HEK293 (cell line): Measurements from ENCODE around the gene RNF146.

Source experiments
- CTCF ChIA-PET: fragments of 350-600 bp; formaldehyde crosslinking; extraction: SDS; loops from one replicate; lab custom pipeline; 2021; ENCODE audit warnings: antibody characterized with exemption; lab: Yijun Ruan, JAX
- POLR2A ChIA-PET: fragments of 300-600 bp; formaldehyde crosslinking; extraction: SDS; loops from one replicate; lab custom pipeline; 2020; ENCODE audit warnings: antibody characterized with exemption, inconsistent platforms; lab: Yijun Ruan, JAX
- H3K27ac ChIP-seq: fragments of 200-500 bp; sonication (Bioruptor generic); 2 replicates; pipeline ENCODE4 v1.5.1; 2014; ENCODE audit warnings: low read depth, low read length, control low read depth, inconsistent platforms; ENCODE audit errors: extremely low read depth
- H3K36me3 ChIP-seq, 2 experiments: fragments of 200-500 bp in 1 of 2; sonication (Bioruptor generic) in 1 of 2; 1 replicate in 1 of 2; 2 replicates in 1 of 2; pipeline ENCODE4 v1.5.1; 2014 to 2017; ENCODE audit warnings: inconsistent platforms in 2 of 2, low read length in 2 of 2; ENCODE audit not compliant: control insufficient read depth in 2 of 2, insufficient read depth in 1 of 2
- H3K4me1 ChIP-seq: fragments of 200-500 bp; sonication (Bioruptor generic); 2 replicates; pipeline ENCODE4 v1.5.1; 2014; ENCODE audit warnings: mild to moderate bottlenecking, low read length, inconsistent platforms; ENCODE audit not compliant: control insufficient read depth, insufficient read depth
- H3K4me3 ChIP-seq: 2 replicates; pipeline ENCODE4 v1.5.1; 2011; ENCODE audit warnings: low read depth, mild to moderate bottlenecking, control low read depth, low read length, moderate library complexity
- H3K9me3 ChIP-seq: fragments of 200-500 bp; sonication (Bioruptor generic); 2 replicates; pipeline ENCODE4 v1.5.1; 2014; ENCODE audit warnings: low read depth, low read length, inconsistent platforms; ENCODE audit not compliant: control insufficient read depth, insufficient read depth
- BCL11B ChIP-seq: fragments of 450-650 bp; formaldehyde crosslinking; IDR thresholded peaks from 2 replicates; pipeline ENCODE4 v1.5.1; 2016; ENCODE audit warnings: low read depth, missing biosample characterization, missing genetic modification characterization
- FEZF1 ChIP-seq: fragments of 450-650 bp; formaldehyde crosslinking; IDR thresholded peaks from 2 replicates; pipeline ENCODE4 v1.5.1; 2016; ENCODE audit warnings: missing biosample characterization, missing genetic modification characterization
- KLF1 ChIP-seq: fragments of 450-650 bp; formaldehyde crosslinking; IDR thresholded peaks from 2 replicates; pipeline ENCODE4 v1.5.1; 2016; ENCODE audit warnings: missing biosample characterization, missing genetic modification characterization
- MYNN ChIP-seq: fragments of 450-650 bp; formaldehyde crosslinking; IDR thresholded peaks from 2 replicates; pipeline ENCODE4 v1.5.1; 2016; ENCODE audit warnings: missing biosample characterization, missing genetic modification characterization, borderline replicate concordance
- TRIM28 ChIP-seq: IDR thresholded peaks from 2 replicates; pipeline ENCODE4 v1.6.1; 2011; ENCODE audit warnings: low read length, control low read depth, borderline replicate concordance
- ZBTB7A ChIP-seq: fragments of 450-650 bp; formaldehyde crosslinking; IDR thresholded peaks from 2 replicates; pipeline ENCODE4 v1.5.1; 2016; ENCODE audit warnings: low read depth, missing biosample characterization, missing genetic modification characterization
- ZNF138 ChIP-seq: fragments of 450-650 bp; formaldehyde crosslinking; IDR thresholded peaks from 2 replicates; pipeline ENCODE4 v1.5.1; 2016; ENCODE audit warnings: missing biosample characterization, missing genetic modification characterization, borderline replicate concordance
- ZNF19 ChIP-seq: fragments of 450-650 bp; formaldehyde crosslinking; IDR thresholded peaks from 2 replicates; pipeline ENCODE4; 2016; ENCODE audit warnings: missing biosample characterization, missing genetic modification characterization, low read depth
- ZNF2 ChIP-seq: fragments of 450-650 bp; formaldehyde crosslinking; IDR thresholded peaks from 2 replicates; pipeline ENCODE4 v1.5.1; 2016; ENCODE audit warnings: missing biosample characterization, missing genetic modification characterization
- ZNF274 ChIP-seq, 2 experiments: fragments of 200-500 bp in 1 of 2; fragments of 450-650 bp in 1 of 2; sonication (Bioruptor generic) in 1 of 2; formaldehyde crosslinking in 1 of 2; IDR thresholded peaks; 2 replicates each; pipeline versions ENCODE4 v1.5.1 to v1.6.1; 2014 to 2016; ENCODE audit warnings: borderline replicate concordance in 1 of 2, inconsistent platforms in 1 of 2, low read length in 1 of 2, missing biosample characterization in 1 of 2, missing genetic modification characterization in 1 of 2
- ZNF311 ChIP-seq: fragments of 450-650 bp; formaldehyde crosslinking; IDR thresholded peaks from 2 replicates; pipeline ENCODE4 v1.5.1; 2017; ENCODE audit warnings: missing biosample characterization, missing genetic modification characterization, borderline replicate concordance
- ZNF341 ChIP-seq: fragments of 450-650 bp; formaldehyde crosslinking; IDR thresholded peaks from 2 replicates; pipeline ENCODE4; 2016; ENCODE audit warnings: low read depth, missing biosample characterization, missing genetic modification characterization
- ZNF510 ChIP-seq: fragments of 450-650 bp; formaldehyde crosslinking; IDR thresholded peaks from 2 replicates; pipeline ENCODE4 v1.5.1; 2018; ENCODE audit warnings: mild to moderate bottlenecking, missing genetic modification characterization, missing biosample characterization; ENCODE audit not compliant: insufficient replicate concordance
- ZNF521 ChIP-seq: fragments of 450-650 bp; formaldehyde crosslinking; IDR thresholded peaks from 2 replicates; pipeline ENCODE4 v1.5.1; 2017; ENCODE audit warnings: missing biosample characterization, mild to moderate bottlenecking, missing genetic modification characterization
- ZNF529 ChIP-seq: fragments of 450-650 bp; formaldehyde crosslinking; IDR thresholded peaks from 2 replicates; pipeline ENCODE4 v1.5.1; 2017; ENCODE audit warnings: missing genetic modification characterization, missing biosample characterization; ENCODE audit not compliant: insufficient replicate concordance
- ZNF747 ChIP-seq: fragments of 450-650 bp; formaldehyde crosslinking; IDR thresholded peaks from 2 replicates; pipeline ENCODE4 v1.5.1; 2016; ENCODE audit warnings: missing biosample characterization, missing genetic modification characterization
- ZNF768 ChIP-seq: fragments of 450-650 bp; formaldehyde crosslinking; IDR thresholded peaks from 2 replicates; pipeline ENCODE4 v1.5.1; 2018; ENCODE audit warnings: missing biosample characterization, mild to moderate bottlenecking, missing genetic modification characterization
- ZNF776 ChIP-seq: fragments of 450-650 bp; formaldehyde crosslinking; IDR thresholded peaks from 2 replicates; pipeline ENCODE4 v1.5.0; 2017; ENCODE audit warnings: missing biosample characterization, missing genetic modification characterization, borderline replicate concordance
- ZNF830 ChIP-seq: fragments of 450-650 bp; IDR thresholded peaks from 2 replicates; pipeline ENCODE4 v1.5.0; 2018; ENCODE audit warnings: missing biosample characterization, missing genetic modification characterization, low read depth, mild to moderate bottlenecking, moderate library complexity
- TF ChIP-seq, protein P1 (sequence below): fragments of 450-650 bp; formaldehyde crosslinking; IDR thresholded peaks from 2 replicates; pipeline ENCODE4 v1.5.1; 2016; ENCODE audit warnings: missing biosample characterization, missing genetic modification characterization
- TF ChIP-seq, protein P2 (sequence below): fragments of 450-650 bp; formaldehyde crosslinking; IDR thresholded peaks from 2 replicates; pipeline ENCODE4 v1.5.1; 2016; ENCODE audit warnings: missing biosample characterization, missing genetic modification characterization

The RNF146 gene

DNA sequence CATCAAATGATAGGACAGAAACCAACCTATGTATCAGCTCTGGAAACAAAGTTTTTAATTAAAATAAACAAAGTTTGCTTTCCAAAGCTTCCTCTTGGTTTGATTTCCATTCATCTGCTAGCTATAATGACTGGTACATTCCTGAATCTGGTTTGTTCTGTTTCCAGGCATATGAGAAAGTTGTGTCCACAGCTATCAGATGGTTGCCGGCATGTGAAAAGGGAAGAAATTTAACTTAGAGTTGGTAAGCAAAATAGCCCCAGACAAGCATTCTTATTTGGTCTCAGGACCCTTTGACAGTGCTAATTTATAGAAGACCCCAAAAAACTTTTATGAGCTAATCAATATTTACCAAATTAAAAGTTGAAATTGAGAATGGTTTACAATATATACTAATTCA lies 3.8 kb upstream of the RNF146 start:
- H3K9me3 ChIP-seq: no peaks in the 10 kb centered on the region
- no peaks in the 10 kb centered on the region for H3K4me1 ChIP-seq
- TF ChIP-seq ZNF341: no peak
- TF ChIP-seq, protein P1, sequence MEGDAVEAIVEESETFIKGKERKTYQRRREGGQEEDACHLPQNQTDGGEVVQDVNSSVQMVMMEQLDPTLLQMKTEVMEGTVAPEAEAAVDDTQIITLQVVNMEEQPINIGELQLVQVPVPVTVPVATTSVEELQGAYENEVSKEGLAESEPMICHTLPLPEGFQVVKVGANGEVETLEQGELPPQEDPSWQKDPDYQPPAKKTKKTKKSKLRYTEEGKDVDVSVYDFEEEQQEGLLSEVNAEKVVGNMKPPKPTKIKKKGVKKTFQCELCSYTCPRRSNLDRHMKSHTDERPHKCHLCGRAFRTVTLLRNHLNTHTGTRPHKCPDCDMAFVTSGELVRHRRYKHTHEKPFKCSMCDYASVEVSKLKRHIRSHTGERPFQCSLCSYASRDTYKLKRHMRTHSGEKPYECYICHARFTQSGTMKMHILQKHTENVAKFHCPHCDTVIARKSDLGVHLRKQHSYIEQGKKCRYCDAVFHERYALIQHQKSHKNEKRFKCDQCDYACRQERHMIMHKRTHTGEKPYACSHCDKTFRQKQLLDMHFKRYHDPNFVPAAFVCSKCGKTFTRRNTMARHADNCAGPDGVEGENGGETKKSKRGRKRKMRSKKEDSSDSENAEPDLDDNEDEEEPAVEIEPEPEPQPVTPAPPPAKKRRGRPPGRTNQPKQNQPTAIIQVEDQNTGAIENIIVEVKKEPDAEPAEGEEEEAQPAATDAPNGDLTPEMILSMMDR: no peak
- TF ChIP-seq ZNF830: no peak
- no peak for TF ChIP-seq ZNF311
- TF ChIP-seq BCL11B (tag by site-specific recombination): no peak
- no peak for TF ChIP-seq ZNF274 (IDR thresholded peaks at IDR 0.05; ENCODE audit: low read length)
- TF ChIP-seq ZNF274 (tag by site-specific recombination; IDR thresholded peaks at IDR 0.05; ENCODE audit: borderline replicate concordance): no peak
- TF ChIP-seq FEZF1 (tag by site-specific recombination): no peak
- no peak for TF ChIP-seq TRIM28
- TF ChIP-seq ZNF19: no peak
- TF ChIP-seq, protein P2, sequence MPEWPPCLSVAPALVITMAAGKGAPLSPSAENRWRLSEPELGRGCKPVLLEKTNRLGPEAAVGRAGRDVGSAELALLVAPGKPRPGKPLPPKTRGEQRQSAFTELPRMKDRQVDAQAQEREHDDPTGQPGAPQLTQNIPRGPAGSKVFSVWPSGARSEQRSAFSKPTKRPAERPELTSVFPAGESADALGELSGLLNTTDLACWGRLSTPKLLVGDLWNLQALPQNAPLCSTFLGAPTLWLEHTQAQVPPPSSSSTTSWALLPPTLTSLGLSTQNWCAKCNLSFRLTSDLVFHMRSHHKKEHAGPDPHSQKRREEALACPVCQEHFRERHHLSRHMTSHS (tag by site-specific recombination): no peak
- no peak for TF ChIP-seq ZNF747 (tag by site-specific recombination)
- no peak for TF ChIP-seq ZNF768 (tag by site-specific recombination)
- no peak for TF ChIP-seq MYNN (tag by site-specific recombination)
- no peak for TF ChIP-seq ZBTB7A (tag by site-specific recombination)
- TF ChIP-seq ZNF510 (tag by site-specific recombination): no peak
- no peak for TF ChIP-seq ZNF521
- no peak for TF ChIP-seq ZNF2 (tag by site-specific recombination)
- no peak overlapping the region for H3K4me3 ChIP-seq
- H3K27ac ChIP-seq: no peak overlapping the region
- H3K36me3 ChIP-seq: no peaks in the 10 kb centered on the region
- ChIA-PET CTCF (interaction anchor here (1.1 to 1.8 kb wide), 2 partner anchors 76 to 458 kb away, joined by 4 to 6 read pairs; no protein-coding TSS in a partner anchor), POLR2A (no interaction called here)

GRCh38 chr6:127263481-127263880 lies 3.2 kb upstream of the RNF146 start:
- no peaks in the 10 kb centered on the region for H3K4me1 ChIP-seq
- TF ChIP-seq ZNF529 (tag by site-specific recombination) (no peak), KLF1 (no peak), ZNF341 (no peak), ZNF776 (no peak), ZNF138 (no peak)
- TF ChIP-seq, all 188 proteins: peak for 0
- ChIA-PET POLR2A (no interaction called here), CTCF (interaction anchor here (1.1 kb wide), 1 partner anchor 459 kb away, joined by 6 read pairs; no protein-coding TSS in a partner anchor)
- H3K36me3 ChIP-seq: no peaks in the 10 kb centered on the region
- no peaks in the 10 kb centered on the region for H3K9me3 ChIP-seq
- no peak overlapping the region for H3K27ac ChIP-seq
- H3K4me3 ChIP-seq: no peak overlapping the region
